Liver (tissue), 3 donors: ENCODE data around the gene POLR3H.

Source experiments
- ATF3 ChIP-seq: IDR thresholded peaks from 2 replicates; pipeline ENCODE4 v1.6.1; 2016; ENCODE audit warnings: antibody characterized with exemption
- CTCF ChIP-seq: fragments of 150-350 bp; IDR thresholded peaks from 2 replicates; pipeline ENCODE4 v1.5.1; 2017; ENCODE audit warnings: improper control_type of control experiment, low read depth, low read length; ENCODE audit not compliant: missing input control
- GABPA ChIP-seq, 2 donors: IDR thresholded peaks in 1 of 2; conservative IDR thresholded peaks in 1 of 2; 2 replicates each; pipeline ENCODE4 v1.6.1; 2016; ENCODE audit warnings: antibody characterized with exemption in 2 of 2, mild to moderate bottlenecking in 1 of 2, moderate library complexity in 1 of 2
- HNF4A ChIP-seq, 2 donors: conservative IDR thresholded peaks; 2 replicates each; pipeline ENCODE4 v1.6.1; 2016; ENCODE audit warnings: antibody characterized with exemption in 2 of 2, mild to moderate bottlenecking in 2 of 2
- JUND ChIP-seq, 2 donors: IDR thresholded peaks; 2 replicates each; pipeline ENCODE4 v1.6.1; 2016; ENCODE audit warnings: antibody characterized with exemption in 2 of 2
- REST ChIP-seq: IDR thresholded peaks from 2 replicates; pipeline ENCODE4 v1.6.1; 2016; ENCODE audit warnings: antibody characterized with exemption, mild to moderate bottlenecking
- RXRA ChIP-seq, 2 donors: IDR thresholded peaks; 2 replicates each; pipeline ENCODE4 v1.6.1; 2017 to 2018; ENCODE audit warnings: antibody characterized with exemption in 2 of 2, mild to moderate bottlenecking in 1 of 2
- ZBTB33 ChIP-seq: IDR thresholded peaks from 2 replicates; pipeline ENCODE4 v1.6.1; 2016; ENCODE audit warnings: antibody characterized with exemption
- donor health status: healthy.
- donor health status: healthy.

GRCh38 chr22:41589391-41590241, 45.3 kb upstream of the POLR3H start, which contains the start of gene PMM1:
- TF ChIP-seq CTCF (no peak), JUND (IDR thresholded peaks at IDR 0.05) (peak in 1 of 2 donors; percentile 52), GABPA (IDR thresholded peaks at IDR 0.05 in 1 of 2, conservative IDR thresholded peaks at IDR 0.05 in 1 of 2) (peak; percentile 70 to 90), RXRA (IDR thresholded peaks at IDR 0.05) (peak; percentile 71 to 80), REST (peak; percentile 91), ATF3 (no peak), ZBTB33 (no peak), HNF4A (conservative IDR thresholded peaks at IDR 0.05) (peak; percentile 48 to 52)
